HG02610 (cell line): ENCODE measurements around the gene HOXD9.

Source experiments
- ATAC-seq: cut with Tn5 transposase; IDR thresholded peaks from one replicate; pipeline ENCODE4 v1.9.1; 2021; ENCODE audit warnings: mild to moderate bottlenecking, moderate library complexity; ENCODE audit not compliant: unreplicated experiment

Gene HOXD9

GRCh38 chr2:176098366-176099158 lies 24.0 kb upstream of the HOXD9 start:
- ATAC-seq, result no peak

- ATAC-seq, result no peak
These were observed 23.3 kb upstream of the HOXD9 start for GRCh38 chr2:176099159-176099727.

- ATAC-seq, result no peak
These were observed 22.6 kb upstream of the HOXD9 start, which contains the start of gene HOXD12 for GRCh38 chr2:176099728-176100546. Gene HOXD12 (plus strand): TSS chr2:176099795. CDS start chr2:176099802, 7 bp downstream.

GRCh38 chr2:176100547-176101140 lies 21.9 kb upstream of the HOXD9 start:
- ATAC-seq, result no peak

GRCh38 chr2:176101216-176101830 lies 21.2 kb upstream of the HOXD9 start:
- no peak for ATAC-seq

GRCh38 chr2:176101842-176102241 lies 20.7 kb upstream of the HOXD9 start:
- ATAC-seq, result no peak

GRCh38 chr2:176102309-176102866 lies 20.1 kb upstream of the HOXD9 start:
- ATAC-seq, result no peak

GRCh38 chr2:176103194-176103593 lies 19.3 kb upstream of the HOXD9 start:
- no peak for ATAC-seq

GRCh38 chr2:176103742-176104315 lies 18.7 kb upstream of the HOXD9 start:
- ATAC-seq, result no peak

GRCh38 chr2:176104316-176105077 lies 18.0 kb upstream of the HOXD9 start:
- ATAC-seq, result no peak

- ATAC-seq, result no peak
These were observed 17.3 kb upstream of the HOXD9 start for GRCh38 chr2:176105078-176105729.

- no peak for ATAC-seq
These were observed 16.6 kb upstream of the HOXD9 start for GRCh38 chr2:176105730-176106580.

GRCh38 chr2:176106581-176107539 lies 15.7 kb upstream of the HOXD9 start, which contains the start of gene HOXD11:
Gene HOXD11 (plus strand): TSS chr2:176107280. CDS start chr2:176107356, 76 bp downstream.
- no peak for ATAC-seq

GRCh38 chr2:176107731-176108181 lies 14.8 kb upstream of the HOXD9 start:
- ATAC-seq, result no peak

GRCh38 chr2:176109192-176109901 lies 13.2 kb upstream of the HOXD9 start:
- no peak for ATAC-seq

GRCh38 chr2:176109946-176110345 lies 12.6 kb upstream of the HOXD9 start:
- no peak for ATAC-seq
